NCI-H2029 (cell line): ENCODE measurements around the gene WBP1.
A peak's percentile ranks its signal among the peaks of the same experiment; 100 is the strongest.

ENCODE experiments used
- DNase-seq: peaks from one replicate; lab custom pipeline; 2025; lab: John Stamatoyannopoulos, UW

Gene WBP1

GRCh38 chr2:74502720-74503505 lies 44.7 kb downstream of the WBP1 start:
- DNase-seq, result no peak

- DNase-seq, result no peak
These were observed 45.6 kb downstream of the WBP1 start for GRCh38 chr2:74503506-74504475.

DNA sequence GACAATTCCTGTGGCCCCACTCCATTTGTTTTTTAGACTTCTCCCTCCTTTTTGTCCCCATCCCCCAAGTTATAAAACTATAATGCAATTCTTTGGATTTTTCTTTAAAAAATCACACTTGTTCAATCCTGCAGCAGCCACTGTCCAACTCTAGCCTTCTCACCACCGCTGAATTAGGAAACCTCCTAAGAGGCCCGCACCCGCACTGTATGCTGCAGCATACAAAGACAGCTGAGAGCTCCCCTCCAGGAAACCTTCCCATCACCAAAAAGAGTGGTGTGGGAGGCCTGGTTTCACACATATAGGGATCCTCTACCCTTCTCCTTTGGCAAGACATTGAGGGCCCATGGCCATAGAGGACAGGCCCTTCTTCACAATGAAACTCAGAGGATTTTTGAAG lies 46.4 kb downstream of the WBP1 start:
- no peak for DNase-seq

DNA sequence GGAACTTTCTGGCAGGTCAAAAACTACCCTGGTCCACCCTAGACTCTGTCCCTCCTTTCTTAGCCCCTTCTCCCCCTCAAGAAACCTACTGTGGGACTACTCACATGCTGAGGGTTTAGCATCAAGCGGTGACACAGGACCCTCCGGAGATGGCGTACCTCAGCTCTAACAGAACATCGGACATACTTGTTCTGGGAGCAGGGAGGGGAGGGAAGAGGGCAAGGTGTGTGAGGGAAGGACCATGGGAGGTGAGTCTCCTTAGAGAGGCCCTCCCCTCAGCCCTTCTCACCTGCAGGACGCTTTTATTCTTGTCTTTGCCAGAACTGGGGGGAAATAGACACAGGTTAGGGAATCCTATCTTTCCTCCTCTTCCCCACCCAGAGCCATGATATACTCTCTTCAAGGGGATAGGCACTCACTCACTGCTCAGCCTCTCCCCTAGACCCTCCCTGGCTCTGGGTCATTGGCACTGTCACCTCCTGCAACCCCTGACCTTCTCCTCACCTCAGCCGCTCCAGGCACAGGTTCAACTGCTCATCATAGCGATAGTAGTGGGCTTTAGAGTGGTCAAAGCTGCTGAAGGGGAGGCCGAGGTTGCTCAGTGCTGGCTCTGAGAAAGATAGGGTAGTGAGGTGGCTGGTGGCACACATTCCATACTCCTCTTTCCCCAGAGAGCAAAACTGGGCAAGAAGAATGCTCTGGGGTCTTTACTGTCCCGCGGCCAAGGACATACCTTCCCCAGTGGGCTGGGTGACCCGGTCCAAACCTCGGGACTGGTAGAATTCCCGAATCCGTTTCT lies 47.4 kb downstream of the WBP1 start:
- DNase-seq, result no peak

- DNase-seq, result peak; percentile 93
These were observed 49.1 kb downstream of the WBP1 start, which contains the start of gene PCGF1 for GRCh38 chr2:74507145-74507925. TSS of gene PCGF1 (minus strand) at chr2:74507695. CDS start at chr2:74507668, 27 bp downstream.

DNA sequence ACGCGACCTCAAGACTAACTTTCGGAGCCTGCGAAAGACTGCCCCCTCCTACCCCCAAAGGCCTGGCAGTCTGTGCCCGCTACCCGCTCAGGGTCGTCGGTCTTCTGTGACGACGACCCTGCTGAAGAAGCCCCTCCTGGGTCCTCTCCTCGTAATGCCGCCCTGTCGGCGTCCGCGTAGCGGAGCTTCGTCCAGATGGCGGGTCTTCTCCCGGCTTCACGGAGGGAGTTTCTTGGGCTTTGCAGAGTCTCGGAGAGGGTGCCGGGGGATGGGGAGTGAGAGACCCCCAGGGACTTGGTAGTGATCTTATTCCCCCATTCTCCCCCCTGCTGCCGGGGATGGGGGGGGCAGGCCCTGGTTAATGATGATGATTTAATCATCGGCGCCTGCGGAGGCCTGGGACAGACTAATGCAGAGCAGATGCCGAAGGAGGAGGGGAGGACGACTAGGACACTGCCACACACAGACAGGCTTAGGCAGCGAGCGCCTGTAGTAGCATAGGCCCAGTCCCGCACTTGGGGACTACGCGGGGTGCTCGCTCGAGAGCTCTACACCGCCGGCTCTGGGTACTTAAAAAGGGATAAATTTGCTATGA lies 49.8 kb downstream of the WBP1 start:
- no peak for DNase-seq

- no peak for DNase-seq
These were observed 52.0 kb downstream of the WBP1 start for GRCh38 chr2:74510272-74510671.
